Measurements from ENCODE around the gene BMP15.

Gene BMP15

DNA sequence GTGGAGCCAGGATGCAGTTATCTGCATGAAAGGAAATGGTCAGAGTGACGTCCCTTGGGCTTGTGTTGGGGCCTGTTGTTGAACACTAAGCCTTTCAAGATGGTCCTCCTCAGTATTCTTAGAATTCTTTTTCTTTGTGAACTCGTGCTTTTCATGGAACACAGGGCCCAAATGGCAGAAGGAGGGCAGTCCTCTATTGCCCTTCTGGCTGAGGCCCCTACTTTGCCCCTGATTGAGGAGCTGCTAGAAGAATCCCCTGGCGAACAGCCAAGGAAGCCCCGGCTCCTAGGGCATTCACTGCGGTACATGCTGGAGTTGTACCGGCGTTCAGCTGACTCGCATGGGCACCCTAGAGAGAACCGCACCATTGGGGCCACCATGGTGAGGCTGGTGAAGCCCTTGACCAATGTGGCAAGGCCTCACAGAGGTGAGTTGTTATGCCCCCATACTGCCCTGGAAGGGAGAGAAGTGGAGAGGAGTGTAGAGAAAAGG lies at the start of gene BMP15:
Gene BMP15, plus strand, starts transcription at position 51 of the 492 bp plus-strand sequence. Its CDS starts 49 bp downstream, at position 100.
- Histone ChIP-seq H3K4me1 (ENCODE audit: control insufficient read depth, insufficient read depth, low read length) (no peaks in the 10 kb centered on the region), H3K4me3 (ENCODE audit: low read depth, low read length) (no peak within 1 kb of the TSS), H3K36me3 (ENCODE audit: control insufficient read depth in 2 of 2, insufficient read depth in 1 of 2, low read length in 2 of 2) (no peaks in the 10 kb centered on the region), H3K9me3 (ENCODE audit: control insufficient read depth, insufficient read depth, low read depth, low read length) (no peaks in the 10 kb centered on the region), H3K27ac (ENCODE audit: extremely low read depth, low read depth, low read length) (no peak within 1 kb of the TSS)
- POLR2A ChIA-PET: no interaction called here
- no peak for TF ChIP-seq ZNF114 (tag by site-specific recombination; IDR thresholded peaks at IDR 0.05)
- TF ChIP-seq, protein P1, sequence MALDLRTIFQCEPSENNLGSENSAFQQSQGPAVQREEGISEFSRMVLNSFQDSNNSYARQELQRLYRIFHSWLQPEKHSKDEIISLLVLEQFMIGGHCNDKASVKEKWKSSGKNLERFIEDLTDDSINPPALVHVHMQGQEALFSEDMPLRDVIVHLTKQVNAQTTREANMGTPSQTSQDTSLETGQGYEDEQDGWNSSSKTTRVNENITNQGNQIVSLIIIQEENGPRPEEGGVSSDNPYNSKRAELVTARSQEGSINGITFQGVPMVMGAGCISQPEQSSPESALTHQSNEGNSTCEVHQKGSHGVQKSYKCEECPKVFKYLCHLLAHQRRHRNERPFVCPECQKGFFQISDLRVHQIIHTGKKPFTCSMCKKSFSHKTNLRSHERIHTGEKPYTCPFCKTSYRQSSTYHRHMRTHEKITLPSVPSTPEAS (tag by site-specific recombination; IDR thresholded peaks at IDR 0.05): no peak
- no peak for TF ChIP-seq YY1 (tag by site-specific recombination; IDR thresholded peaks at IDR 0.05)
- no peak for TF ChIP-seq ZNF184 (tag by site-specific recombination; IDR thresholded peaks at IDR 0.05)
- TF ChIP-seq ZFP37 (tag by site-specific recombination; IDR thresholded peaks at IDR 0.05): no peak
- TF ChIP-seq, protein P2, sequence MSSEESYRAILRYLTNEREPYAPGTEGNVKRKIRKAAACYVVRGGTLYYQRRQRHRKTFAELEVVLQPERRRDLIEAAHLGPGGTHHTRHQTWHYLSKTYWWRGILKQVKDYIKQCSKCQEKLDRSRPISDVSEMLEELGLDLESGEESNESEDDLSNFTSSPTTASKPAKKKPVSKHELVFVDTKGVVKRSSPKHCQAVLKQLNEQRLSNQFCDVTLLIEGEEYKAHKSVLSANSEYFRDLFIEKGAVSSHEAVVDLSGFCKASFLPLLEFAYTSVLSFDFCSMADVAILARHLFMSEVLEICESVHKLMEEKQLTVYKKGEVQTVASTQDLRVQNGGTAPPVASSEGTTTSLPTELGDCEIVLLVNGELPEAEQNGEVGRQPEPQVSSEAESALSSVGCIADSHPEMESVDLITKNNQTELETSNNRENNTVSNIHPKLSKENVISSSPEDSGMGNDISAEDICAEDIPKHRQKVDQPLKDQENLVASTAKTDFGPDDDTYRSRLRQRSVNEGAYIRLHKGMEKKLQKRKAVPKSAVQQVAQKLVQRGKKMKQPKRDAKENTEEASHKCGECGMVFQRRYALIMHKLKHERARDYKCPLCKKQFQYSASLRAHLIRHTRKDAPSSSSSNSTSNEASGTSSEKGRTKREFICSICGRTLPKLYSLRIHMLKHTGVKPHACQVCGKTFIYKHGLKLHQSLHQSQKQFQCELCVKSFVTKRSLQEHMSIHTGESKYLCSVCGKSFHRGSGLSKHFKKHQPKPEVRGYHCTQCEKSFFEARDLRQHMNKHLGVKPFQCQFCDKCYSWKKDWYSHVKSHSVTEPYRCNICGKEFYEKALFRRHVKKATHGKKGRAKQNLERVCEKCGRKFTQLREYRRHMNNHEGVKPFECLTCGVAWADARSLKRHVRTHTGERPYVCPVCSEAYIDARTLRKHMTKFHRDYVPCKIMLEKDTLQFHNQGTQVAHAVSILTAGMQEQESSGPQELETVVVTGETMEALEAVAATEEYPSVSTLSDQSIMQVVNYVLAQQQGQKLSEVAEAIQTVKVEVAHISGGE (tag by site-specific recombination; conservative IDR thresholded peaks at IDR 0.05; ENCODE audit: low read depth): no peak
- no peak for TF ChIP-seq ZNF48 (tag by site-specific recombination; IDR thresholded peaks at IDR 0.05)
- no peak for TF ChIP-seq ZBTB17 (tag by site-specific recombination; IDR thresholded peaks at IDR 0.05)
- no peak for TF ChIP-seq WT1 (tag by site-specific recombination; IDR thresholded peaks at IDR 0.05)
- TF ChIP-seq ZNF596 (tag by site-specific recombination; IDR thresholded peaks at IDR 0.05): no peak
- TF ChIP-seq, protein P3, sequence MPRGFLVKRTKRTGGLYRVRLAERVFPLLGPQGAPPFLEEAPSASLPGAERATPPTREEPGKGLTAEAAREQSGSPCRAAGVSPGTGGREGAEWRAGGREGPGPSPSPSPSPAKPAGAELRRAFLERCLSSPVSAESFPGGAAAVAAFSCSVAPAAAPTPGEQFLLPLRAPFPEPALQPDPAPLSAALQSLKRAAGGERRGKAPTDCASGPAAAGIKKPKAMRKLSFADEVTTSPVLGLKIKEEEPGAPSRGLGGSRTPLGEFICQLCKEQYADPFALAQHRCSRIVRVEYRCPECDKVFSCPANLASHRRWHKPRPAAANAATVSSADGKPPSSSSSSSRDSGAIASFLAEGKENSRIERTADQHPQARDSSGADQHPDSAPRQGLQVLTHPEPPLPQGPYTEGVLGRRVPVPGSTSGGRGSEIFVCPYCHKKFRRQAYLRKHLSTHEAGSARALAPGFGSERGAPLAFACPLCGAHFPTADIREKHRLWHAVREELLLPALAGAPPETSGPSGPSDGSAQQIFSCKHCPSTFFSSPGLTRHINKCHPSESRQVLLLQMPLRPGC (tag by site-specific recombination; IDR thresholded peaks at IDR 0.05): no peak
- no peak for TF ChIP-seq KLF10 (tag by site-specific recombination; IDR thresholded peaks at IDR 0.05)
- TF ChIP-seq, protein P4, sequence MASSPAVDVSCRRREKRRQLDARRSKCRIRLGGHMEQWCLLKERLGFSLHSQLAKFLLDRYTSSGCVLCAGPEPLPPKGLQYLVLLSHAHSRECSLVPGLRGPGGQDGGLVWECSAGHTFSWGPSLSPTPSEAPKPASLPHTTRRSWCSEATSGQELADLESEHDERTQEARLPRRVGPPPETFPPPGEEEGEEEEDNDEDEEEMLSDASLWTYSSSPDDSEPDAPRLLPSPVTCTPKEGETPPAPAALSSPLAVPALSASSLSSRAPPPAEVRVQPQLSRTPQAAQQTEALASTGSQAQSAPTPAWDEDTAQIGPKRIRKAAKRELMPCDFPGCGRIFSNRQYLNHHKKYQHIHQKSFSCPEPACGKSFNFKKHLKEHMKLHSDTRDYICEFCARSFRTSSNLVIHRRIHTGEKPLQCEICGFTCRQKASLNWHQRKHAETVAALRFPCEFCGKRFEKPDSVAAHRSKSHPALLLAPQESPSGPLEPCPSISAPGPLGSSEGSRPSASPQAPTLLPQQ (tag by site-specific recombination; IDR thresholded peaks at IDR 0.05): no peak
- no peak for TF ChIP-seq SETDB1 (IDR thresholded peaks at IDR 0.05; ENCODE audit: insufficient read length, low read length)
- TF ChIP-seq ZFP41 (tag by site-specific recombination; IDR thresholded peaks at IDR 0.05; ENCODE audit: borderline replicate concordance): no peak
- CTCF ChIA-PET: interaction anchor here (0.9 to 1.1 kb wide), 2 partner anchors 219 to 230 kb away, joined by 3 read pairs; no protein-coding TSS in a partner anchor

DNA sequence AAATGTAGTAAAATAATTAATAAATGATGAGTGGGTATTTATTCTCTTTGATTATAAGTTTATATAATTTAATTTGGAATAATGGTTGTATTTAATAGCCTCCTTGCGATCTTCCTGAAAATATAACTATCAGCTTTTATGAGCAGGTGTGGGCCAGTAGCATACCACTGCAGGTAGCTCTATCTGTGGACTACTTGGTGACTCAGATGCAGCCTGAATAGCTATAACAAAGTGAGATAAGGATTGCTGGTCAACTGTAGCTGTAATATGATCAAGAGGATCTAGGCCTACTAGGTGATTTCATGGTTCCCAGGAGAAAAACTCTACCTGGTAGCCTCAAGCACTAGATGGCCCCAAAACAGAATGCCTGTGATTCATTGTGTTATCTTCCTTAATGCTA lies 47.1 kb upstream of the BMP15 start:
- ChIA-PET POLR2A (no interaction called here), CTCF (interaction anchor here (0.9 kb wide), 1 partner anchor 42 kb away, joined by 3 read pairs; no protein-coding TSS in a partner anchor)
- Histone ChIP-seq H3K9me3 (ENCODE audit: control insufficient read depth, insufficient read depth, low read depth, low read length) (no peaks in the 10 kb centered on the region), H3K27ac (ENCODE audit: extremely low read depth, low read depth, low read length) (no peak overlapping the region), H3K4me3 (ENCODE audit: low read depth, low read length) (no peak overlapping the region), H3K36me3 (ENCODE audit: control insufficient read depth in 2 of 2, insufficient read depth in 1 of 2, low read length in 2 of 2) (no peaks in the 10 kb centered on the region), H3K4me1 (ENCODE audit: control insufficient read depth, insufficient read depth, low read length) (no peaks in the 10 kb centered on the region)
- TF ChIP-seq ZNF266 (tag by site-specific recombination; IDR thresholded peaks at IDR 0.05; ENCODE audit: low read depth): no peak
- TF ChIP-seq ZNF202 (tag by site-specific recombination; IDR thresholded peaks at IDR 0.05; ENCODE audit: borderline replicate concordance): no peak
- TF ChIP-seq ZNF223 (tag by site-specific recombination; IDR thresholded peaks at IDR 0.05): no peak
- TF ChIP-seq, protein P5, sequence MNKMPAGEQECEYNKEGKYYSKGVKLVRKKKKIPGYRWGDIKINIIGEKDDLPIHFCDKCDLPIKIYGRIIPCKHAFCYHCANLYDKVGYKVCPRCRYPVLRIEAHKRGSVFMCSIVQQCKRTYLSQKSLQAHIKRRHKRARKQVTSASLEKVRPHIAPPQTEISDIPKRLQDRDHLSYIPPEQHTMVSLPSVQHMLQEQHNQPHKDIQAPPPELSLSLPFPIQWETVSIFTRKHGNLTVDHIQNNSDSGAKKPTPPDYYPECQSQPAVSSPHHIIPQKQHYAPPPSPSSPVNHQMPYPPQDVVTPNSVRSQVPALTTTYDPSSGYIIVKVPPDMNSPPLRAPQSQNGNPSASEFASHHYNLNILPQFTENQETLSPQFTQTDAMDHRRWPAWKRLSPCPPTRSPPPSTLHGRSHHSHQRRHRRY (tag by site-specific recombination; IDR thresholded peaks at IDR 0.05): no peak
- TF ChIP-seq SCRT2 (tag by site-specific recombination; IDR thresholded peaks at IDR 0.05): no peak
- TF ChIP-seq, protein P1 (tag by site-specific recombination; IDR thresholded peaks at IDR 0.05): no peak
- no peak for TF ChIP-seq ZNF560 (tag by site-specific recombination; IDR thresholded peaks at IDR 0.05; ENCODE audit: borderline replicate concordance)
- TF ChIP-seq ZNF600 (tag by site-specific recombination; IDR thresholded peaks at IDR 0.05): no peak

Data from HEK293 (cell line).